Thyroid gland (tissue), 4 donors: ENCODE results near the gene OTOR.

Experiments
- POLR2A ChIP-seq, 2 donors: fragments of 450-650 bp; IDR thresholded peaks; one replicate each; pipeline ENCODE4 v1.6.1; 2017; ENCODE audit warnings: antibody characterized with exemption in 2 of 2, mild to moderate bottlenecking in 2 of 2, moderate library complexity in 1 of 2
- TF ChIP-seq, protein P1 (sequence below), 6 experiments: fragments of 200-600 bp in 3 of 6; fragments of 450-650 bp in 3 of 6; sonication (generic) in 3 of 6; IDR thresholded peaks; one replicate each; pipeline ENCODE4 v1.5.1; 2016 to 2019; ENCODE audit warnings: antibody characterized with exemption in 6 of 6, mild to moderate bottlenecking in 2 of 6, inconsistent platforms in 1 of 6, moderate library complexity in 1 of 6

DNA sequence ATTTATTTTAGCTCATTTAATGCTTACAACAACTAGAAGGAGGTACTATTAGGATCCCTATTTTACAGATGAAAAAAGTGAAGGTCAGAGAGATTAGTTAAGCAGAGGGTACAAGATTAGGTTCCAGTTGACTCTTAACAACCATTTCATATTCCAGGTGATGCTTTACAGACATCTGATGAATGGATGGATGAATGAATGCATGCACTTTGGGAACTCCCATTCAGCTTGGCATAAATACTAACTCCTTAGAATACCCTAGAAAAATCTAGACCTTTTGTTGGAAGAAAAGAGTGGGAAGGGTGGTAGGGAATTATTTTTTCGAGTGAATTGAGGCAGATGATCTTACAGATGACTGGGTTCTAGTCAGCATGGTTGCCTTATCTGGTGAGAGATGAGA lies 19.1 kb upstream of the OTOR start:
- TF ChIP-seq, protein P1, sequence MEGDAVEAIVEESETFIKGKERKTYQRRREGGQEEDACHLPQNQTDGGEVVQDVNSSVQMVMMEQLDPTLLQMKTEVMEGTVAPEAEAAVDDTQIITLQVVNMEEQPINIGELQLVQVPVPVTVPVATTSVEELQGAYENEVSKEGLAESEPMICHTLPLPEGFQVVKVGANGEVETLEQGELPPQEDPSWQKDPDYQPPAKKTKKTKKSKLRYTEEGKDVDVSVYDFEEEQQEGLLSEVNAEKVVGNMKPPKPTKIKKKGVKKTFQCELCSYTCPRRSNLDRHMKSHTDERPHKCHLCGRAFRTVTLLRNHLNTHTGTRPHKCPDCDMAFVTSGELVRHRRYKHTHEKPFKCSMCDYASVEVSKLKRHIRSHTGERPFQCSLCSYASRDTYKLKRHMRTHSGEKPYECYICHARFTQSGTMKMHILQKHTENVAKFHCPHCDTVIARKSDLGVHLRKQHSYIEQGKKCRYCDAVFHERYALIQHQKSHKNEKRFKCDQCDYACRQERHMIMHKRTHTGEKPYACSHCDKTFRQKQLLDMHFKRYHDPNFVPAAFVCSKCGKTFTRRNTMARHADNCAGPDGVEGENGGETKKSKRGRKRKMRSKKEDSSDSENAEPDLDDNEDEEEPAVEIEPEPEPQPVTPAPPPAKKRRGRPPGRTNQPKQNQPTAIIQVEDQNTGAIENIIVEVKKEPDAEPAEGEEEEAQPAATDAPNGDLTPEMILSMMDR (IDR thresholded peaks at IDR 0.05) = no peak
- TF ChIP-seq POLR2A (IDR thresholded peaks at IDR 0.05) = no peak
